ENCODE data around the gene CDC42BPB. TPM values are rescaled to one million over a fixed set of nuclear protein-coding genes. Genes with fewer than 3 reads are reported as not detected.
A peak's percentile ranks its signal among the peaks of the same experiment; 100 is the strongest.

The CDC42BPB gene
- total and polyA plus RNA-seq, 2 of the 13 experiments (the other 11 are each of a cell fraction or from before 2014, with no cell fraction given): 19.7 to 32.3 TPM

- TF ChIP-seq HNRNPL (IDR thresholded peaks at IDR 0.05; ENCODE audit: low read depth, low read length) (peak; percentile 40; the same call in 1 of the 2 replicates), DNMT1 (CRISPR knock-in tag; IDR thresholded peaks at IDR 0.05) (no peak), DDIT3 (CRISPR knock-in tag; IDR thresholded peaks at IDR 0.05) (no peak), ZNF224 (CRISPR knock-in tag; IDR thresholded peaks at IDR 0.05) (no peak), YEATS2 (CRISPR knock-in tag; IDR thresholded peaks at IDR 0.05; ENCODE audit: borderline replicate concordance) (no peak), ZNF550 (CRISPR knock-in tag; IDR thresholded peaks at IDR 0.05; ENCODE audit: borderline replicate concordance) (no peak), ZNF639 (CRISPR knock-in tag; conservative IDR thresholded peaks at IDR 0.05) (no peak), JARID2 (CRISPR knock-in tag; IDR thresholded peaks at IDR 0.05; ENCODE audit: insufficient replicate concordance) (no peak), TOPORS (CRISPR knock-in tag; IDR thresholded peaks at IDR 0.05) (no peak), ZNF34 (CRISPR knock-in tag; IDR thresholded peaks at IDR 0.05; ENCODE audit: borderline replicate concordance) (no peak), PRDM10 (CRISPR knock-in tag; IDR thresholded peaks at IDR 0.05; ENCODE audit: low read depth) (no peak), TCF7L2 (IDR thresholded peaks at IDR 0.05; ENCODE audit: low read depth, low read length) (no peak), SPEN (CRISPR knock-in tag; IDR thresholded peaks at IDR 0.05; ENCODE audit: low read depth) (no peak; the same call in 1 of the 2 replicates), ZBTB1 (CRISPR knock-in tag; IDR thresholded peaks at IDR 0.05; ENCODE audit: borderline replicate concordance) (no peak)
- TF ChIP-seq, protein P1, sequence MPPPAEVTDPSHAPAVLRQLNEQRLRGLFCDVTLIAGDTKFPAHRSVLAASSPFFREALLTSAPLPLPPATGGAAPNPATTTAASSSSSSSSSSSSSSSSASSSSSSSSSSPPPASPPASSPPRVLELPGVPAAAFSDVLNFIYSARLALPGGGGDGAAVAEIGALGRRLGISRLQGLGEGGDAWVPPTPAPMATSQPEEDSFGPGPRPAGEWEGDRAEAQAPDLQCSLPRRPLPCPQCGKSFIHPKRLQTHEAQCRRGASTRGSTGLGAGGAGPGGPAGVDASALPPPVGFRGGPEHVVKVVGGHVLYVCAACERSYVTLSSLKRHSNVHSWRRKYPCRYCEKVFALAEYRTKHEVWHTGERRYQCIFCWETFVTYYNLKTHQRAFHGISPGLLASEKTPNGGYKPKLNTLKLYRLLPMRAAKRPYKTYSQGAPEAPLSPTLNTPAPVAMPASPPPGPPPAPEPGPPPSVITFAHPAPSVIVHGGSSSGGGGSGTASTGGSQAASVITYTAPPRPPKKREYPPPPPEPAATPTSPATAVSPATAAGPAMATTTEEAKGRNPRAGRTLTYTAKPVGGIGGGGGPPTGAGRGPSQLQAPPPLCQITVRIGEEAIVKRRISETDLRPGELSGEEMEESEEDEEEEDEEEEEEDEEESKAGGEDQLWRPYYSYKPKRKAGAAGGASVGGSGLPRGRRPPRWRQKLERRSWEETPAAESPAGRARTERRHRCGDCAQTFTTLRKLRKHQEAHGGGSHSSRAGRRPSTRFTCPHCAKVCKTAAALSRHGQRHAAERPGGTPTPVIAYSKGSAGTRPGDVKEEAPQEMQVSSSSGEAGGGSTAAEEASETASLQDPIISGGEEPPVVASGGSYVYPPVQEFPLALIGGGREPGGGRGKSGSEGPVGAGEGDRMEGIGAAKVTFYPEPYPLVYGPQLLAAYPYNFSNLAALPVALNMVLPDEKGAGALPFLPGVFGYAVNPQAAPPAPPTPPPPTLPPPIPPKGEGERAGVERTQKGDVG (CRISPR knock-in tag; IDR thresholded peaks at IDR 0.05; ENCODE audit: borderline replicate concordance): no peak
- TF ChIP-seq, protein P2, sequence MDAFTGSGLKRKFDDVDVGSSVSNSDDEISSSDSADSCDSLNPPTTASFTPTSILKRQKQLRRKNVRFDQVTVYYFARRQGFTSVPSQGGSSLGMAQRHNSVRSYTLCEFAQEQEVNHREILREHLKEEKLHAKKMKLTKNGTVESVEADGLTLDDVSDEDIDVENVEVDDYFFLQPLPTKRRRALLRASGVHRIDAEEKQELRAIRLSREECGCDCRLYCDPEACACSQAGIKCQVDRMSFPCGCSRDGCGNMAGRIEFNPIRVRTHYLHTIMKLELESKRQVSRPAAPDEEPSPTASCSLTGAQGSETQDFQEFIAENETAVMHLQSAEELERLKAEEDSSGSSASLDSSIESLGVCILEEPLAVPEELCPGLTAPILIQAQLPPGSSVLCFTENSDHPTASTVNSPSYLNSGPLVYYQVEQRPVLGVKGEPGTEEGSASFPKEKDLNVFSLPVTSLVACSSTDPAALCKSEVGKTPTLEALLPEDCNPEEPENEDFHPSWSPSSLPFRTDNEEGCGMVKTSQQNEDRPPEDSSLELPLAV (CRISPR knock-in tag; conservative IDR thresholded peaks at IDR 0.05; ENCODE audit: low read depth): no peak
- TF ChIP-seq, protein P3, sequence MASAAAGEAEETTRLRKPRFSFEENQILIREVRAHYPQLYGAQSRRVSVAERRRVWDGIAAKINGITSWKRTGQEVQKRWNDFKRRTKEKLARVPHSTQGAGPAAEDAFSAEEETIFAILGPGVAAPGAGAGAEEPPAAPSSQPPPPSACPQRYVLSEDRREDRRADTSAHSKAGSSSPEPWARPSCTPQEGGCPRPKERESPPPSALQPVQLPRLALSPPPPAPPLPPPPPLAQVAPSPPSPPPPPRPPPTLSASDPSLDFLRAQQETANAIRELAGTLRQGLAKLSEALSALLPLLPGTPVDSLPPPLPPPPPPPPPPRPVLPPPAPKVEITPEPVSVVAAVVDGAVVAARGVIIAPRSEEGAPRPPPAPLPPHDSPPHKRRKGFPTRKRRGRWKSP (CRISPR knock-in tag; IDR thresholded peaks at IDR 0.05): no peak
Measured at GRCh38 chr14:103074729-103075367, 17.5 kb upstream of the CDC42BPB start (continued).
